H1 (cell line): Measurements from ENCODE around the gene ASB4. TPM values are rescaled to one million over a fixed set of nuclear protein-coding genes. Genes with fewer than 3 reads are reported as not detected.

Experiments
- CTCF ChIA-PET: fragments of 300-600 bp; sonication (Branson Sonifier 250); formaldehyde crosslinking; loops from one replicate; lab custom pipeline; 2021; ENCODE audit not compliant: partially characterized antibody; lab: Charles Lee
- POLR2A ChIA-PET: fragments of 300-600 bp; sonication (Branson Sonifier 250); formaldehyde crosslinking; loops from one replicate; lab custom pipeline; 2021; ENCODE audit warnings: inconsistent platforms; ENCODE audit not compliant: partially characterized antibody; lab: Charles Lee
- DNase-seq, 2 experiments: peaks; one replicate each; pipeline versions ENCODE4 v3.0.0 to v3.0.0-alpha.2; 2010 to 2022; ENCODE audit warnings: low spot score in 2 of 2, low read depth in 1 of 2, mixed read lengths in 1 of 2
- FAIRE-seq: peaks from 2 replicates; lab custom pipeline; 2011; peaks lifted over from hg19 to GRCh38; lab: Jason Lieb, UNC
- H2AFZ ChIP-seq: 2 replicates; pipeline ENCODE4 v1.8.1; 2012; ENCODE audit warnings: low read length, inconsistent platforms
- H2AK5ac ChIP-seq: 2 replicates; pipeline ENCODE4 v1.6.1; 2013; ENCODE audit warnings: low read depth, low read length
- H2BK120ac ChIP-seq: replicated peaks from 2 replicates; pipeline ENCODE3; 2013; ENCODE audit warnings: low read depth, low read length, inconsistent platforms
- H2BK12ac ChIP-seq: 2 replicates; pipeline ENCODE4 v1.6.1; 2013; ENCODE audit warnings: low read depth, low read length
- H2BK15ac ChIP-seq: 2 replicates; pipeline ENCODE4 v1.6.1; 2013; ENCODE audit warnings: low read length
- H2BK20ac ChIP-seq: 2 replicates; pipeline ENCODE4 v1.6.1; 2013; ENCODE audit warnings: low read length
- H2BK5ac ChIP-seq: 2 replicates; pipeline ENCODE4 v1.6.1; 2013; ENCODE audit warnings: low read depth, low read length
- H3K14ac ChIP-seq: 2 replicates; pipeline ENCODE4 v1.6.1; 2013; ENCODE audit warnings: inconsistent platforms; ENCODE audit not compliant: insufficient read length
- H3K18ac ChIP-seq: 2 replicates; pipeline ENCODE4 v1.6.1; 2013; ENCODE audit warnings: low read length; ENCODE audit errors: extremely low read depth
- H3K23ac ChIP-seq: 2 replicates; pipeline ENCODE4 v1.6.1; 2013; ENCODE audit warnings: inconsistent platforms; ENCODE audit not compliant: insufficient read length
- H3K23me2 ChIP-seq: 2 replicates; pipeline ENCODE4 v1.6.1; 2013; ENCODE audit warnings: low read depth, low read length
- H3K27ac ChIP-seq: 2 replicates; pipeline ENCODE4 v1.6.1; 2011; ENCODE audit warnings: low read depth, low read length, inconsistent platforms
- H3K27me3 ChIP-seq, 4 experiments: replicated peaks in 1 of 4; 1 replicate in 1 of 4; 2 replicates in 3 of 4; pipeline versions ENCODE4 v1.6.1 to v1.8.1; 2011 to 2013; ENCODE audit warnings: low read length in 3 of 4, mild to moderate bottlenecking in 3 of 4, inconsistent platforms in 2 of 4, mixed read lengths in 2 of 4, moderate library complexity in 1 of 4; ENCODE audit not compliant: control insufficient read depth in 3 of 4, insufficient read depth in 3 of 4; ENCODE audit errors: extremely low read depth in 1 of 4
- H3K36me3 ChIP-seq, 4 experiments: 2 replicates each; pipeline versions ENCODE4 v1.6.1 to v1.8.1; 2011 to 2013; ENCODE audit warnings: mild to moderate bottlenecking in 4 of 4, low read length in 3 of 4, moderate library complexity in 2 of 4, control low read depth in 1 of 4, inconsistent platforms in 1 of 4; ENCODE audit not compliant: insufficient read depth in 4 of 4, control insufficient read depth in 2 of 4
- H3K4ac ChIP-seq: replicated peaks from 2 replicates; pipeline ENCODE3; 2013; ENCODE audit warnings: low read length, low read depth, mixed read lengths, inconsistent platforms; ENCODE audit not compliant: insufficient read length
- H3K4me1 ChIP-seq, 4 experiments: replicated peaks in 1 of 4; 1 replicate in 1 of 4; 2 replicates in 3 of 4; pipeline versions ENCODE4 v1.6.1 to v1.8.1; 2011 to 2013; ENCODE audit warnings: low read length in 3 of 4, inconsistent platforms in 2 of 4, mixed read lengths in 1 of 4; ENCODE audit not compliant: insufficient read depth in 4 of 4, control insufficient read depth in 3 of 4
- H3K4me2 ChIP-seq, 2 experiments: 2 replicates each; pipeline versions ENCODE4 v1.6.1 to v1.8.1; 2011 to 2013; ENCODE audit warnings: low read depth in 2 of 2, low read length in 2 of 2, control low read depth in 1 of 2, inconsistent platforms in 1 of 2, mild to moderate bottlenecking in 1 of 2; ENCODE audit not compliant: insufficient read depth in 1 of 2
- H3K4me3 ChIP-seq, 4 experiments: fragments of 200-600, 300-600 bp in 1 of 4; sonication (generic), shearing (Covaris generic), sonication (Bioruptor Twin) in 1 of 4; 2 replicates each; pipeline versions ENCODE4 v1.5.1 to v1.8.1; 2011 to 2016; ENCODE audit warnings: low read length in 4 of 4, low read depth in 3 of 4, control low read depth in 2 of 4, inconsistent platforms in 2 of 4, mild to moderate bottlenecking in 2 of 4, mixed read lengths in 1 of 4, moderate library complexity in 1 of 4; ENCODE audit not compliant: insufficient read depth in 2 of 4; ENCODE audit errors: extremely low read depth in 1 of 4
- H3K56ac ChIP-seq: replicated peaks from 2 replicates; pipeline ENCODE3; 2013; ENCODE audit warnings: low read depth, mild to moderate bottlenecking, mixed read lengths, low read length, inconsistent platforms; ENCODE audit not compliant: insufficient read length
- H3K79me1 ChIP-seq: 2 replicates; pipeline ENCODE4 v1.6.1; 2013; ENCODE audit warnings: low read depth, low read length, control low read depth
- H3K79me2 ChIP-seq, 2 experiments: 2 replicates each; pipeline versions ENCODE4 v1.6.1 to v1.8.1; 2012 to 2013; ENCODE audit warnings: low read length in 2 of 2, mild to moderate bottlenecking in 2 of 2, inconsistent platforms in 1 of 2; ENCODE audit not compliant: insufficient read depth in 2 of 2, control insufficient read depth in 1 of 2
- H3K9ac ChIP-seq, 4 experiments: replicated peaks in 1 of 4; 1 replicate in 1 of 4; 2 replicates in 3 of 4; pipeline versions ENCODE4 v1.6.1 to v1.8.1; 2011 to 2013; ENCODE audit warnings: low read depth in 3 of 4, low read length in 3 of 4, control low read depth in 2 of 4, mild to moderate bottlenecking in 2 of 4, moderate library complexity in 2 of 4, inconsistent platforms in 1 of 4; ENCODE audit errors: extremely low read depth in 1 of 4
- H3K9me3 ChIP-seq, 2 experiments: 2 replicates each; pipeline versions ENCODE4 v1.6.1 to v1.8.1; 2012 to 2013; ENCODE audit warnings: mild to moderate bottlenecking in 2 of 2, moderate library complexity in 2 of 2, control low read depth in 1 of 2, inconsistent platforms in 1 of 2, low read depth in 1 of 2, low read length in 1 of 2, mixed read lengths in 1 of 2; ENCODE audit not compliant: insufficient read depth in 2 of 2
- H4K20me1 ChIP-seq, 2 experiments: replicated peaks in 1 of 2; 2 replicates each; pipeline versions ENCODE3 to v1.8.1; 2011 to 2013; ENCODE audit warnings: inconsistent platforms in 2 of 2, low read length in 2 of 2, mild to moderate bottlenecking in 1 of 2; ENCODE audit not compliant: insufficient read depth in 2 of 2, control insufficient read depth in 1 of 2
- H4K5ac ChIP-seq: 2 replicates; pipeline ENCODE4 v1.6.1; 2013; ENCODE audit warnings: low read length, low read depth, mixed read lengths, inconsistent platforms; ENCODE audit not compliant: insufficient read length
- H4K8ac ChIP-seq: 2 replicates; pipeline ENCODE4 v1.8.0; 2013; ENCODE audit warnings: mild to moderate bottlenecking, moderate library complexity, low read length, inconsistent platforms; ENCODE audit not compliant: insufficient read depth; ENCODE audit errors: extremely low read depth
- H4K91ac ChIP-seq: replicated peaks from 2 replicates; pipeline ENCODE3; 2013; ENCODE audit warnings: low read length, mixed read lengths, inconsistent platforms; ENCODE audit not compliant: insufficient read length
- BACH1 ChIP-seq: IDR thresholded peaks from 2 replicates; pipeline ENCODE4 v1.6.1; 2012; ENCODE audit warnings: low read length, improper control_type of control experiment
- BRCA1 ChIP-seq: IDR thresholded peaks from 2 replicates; pipeline ENCODE4 v1.6.1; 2012; ENCODE audit warnings: low read depth, low read length, improper control_type of control experiment
- CHD1 ChIP-seq: IDR thresholded peaks from 2 replicates; pipeline ENCODE4 v1.6.1; 2012; ENCODE audit warnings: low read depth, low read length, improper control_type of control experiment
- KDM5A ChIP-seq: fragments of 200-600 bp; IDR thresholded peaks from 2 replicates; pipeline ENCODE4 v1.7.1; 2012; ENCODE audit warnings: mild to moderate bottlenecking, low read length, inconsistent platforms, mixed read lengths
- NRF1 ChIP-seq: IDR thresholded peaks from 2 replicates; pipeline ENCODE4 v1.6.1; 2011; ENCODE audit warnings: mild to moderate bottlenecking, low read depth, low read length, improper control_type of control experiment
- RFX5 ChIP-seq: IDR thresholded peaks from 2 replicates; pipeline ENCODE4 v1.6.1; 2011; ENCODE audit warnings: low read depth, low read length, improper control_type of control experiment, borderline replicate concordance
- RXRA ChIP-seq: IDR thresholded peaks from 2 replicates; pipeline ENCODE4 v1.6.1; 2011; ENCODE audit warnings: low read depth, mild to moderate bottlenecking, low read length, moderate library complexity; ENCODE audit not compliant: insufficient read depth
- TAF1 ChIP-seq: IDR thresholded peaks from 2 replicates; pipeline ENCODE4 v1.6.1; 2011; ENCODE audit warnings: mild to moderate bottlenecking, low read depth, low read length
- TCF12 ChIP-seq: IDR thresholded peaks from 2 replicates; pipeline ENCODE4 v1.6.1; 2011; ENCODE audit warnings: low read depth, mild to moderate bottlenecking, low read length
- TEAD4 ChIP-seq: IDR thresholded peaks from 2 replicates; pipeline ENCODE4 v1.6.1; 2012; ENCODE audit warnings: low read depth, low read length, inconsistent platforms, mixed read lengths
- WGBS, 2 experiments: shearing (Covaris generic) in 1 of 2; methylation state at CpG; one replicate each; pipeline versions ENCODE4 v1.1.6 to v1.1.7; 2013 to 2015; ENCODE audit warnings: low lambda C conversion rate in 2 of 2, mixed read lengths in 2 of 2, inconsistent platforms in 1 of 2, low coverage in 1 of 2, missing lambda C conversion rate in 1 of 2; ENCODE audit not compliant: insufficient replicate concordance in 2 of 2, insufficient coverage in 1 of 2, insufficient read length in 1 of 2; ENCODE audit errors: extremely low coverage in 1 of 2, missing lambda C conversion rate in 1 of 2; 5-methylcytosine and 5-hydroxymethylcytosine counted together
- polyA plus RNA-seq, 7 experiments: library from polyadenylated mRNA; depleted of rRNA in 3 of 7; stranded (reverse) in 5 of 7; unstranded in 2 of 7; fragments of >200 nt in 5 of 7; fragments of 200-250 nt in 2 of 7; gene quantifications; 1 replicate in 5 of 7; 2 replicates in 1 of 7; 4 replicates in 1 of 7; pipeline versions ENCODE4 v1.2.1 to v1.2.3, GENCODE V29; 2011 to 2013; ENCODE audit warnings: missing spikeins in 2 of 7, mixed read lengths in 2 of 7
- total RNA-seq: library from RNA; stranded (reverse); fragmentation: NEBNext Ultra II Directional; extraction: Animal tissue kit (Norgen Biotek cat#: 25700); gene quantifications from 2 replicates; pipeline ENCODE4 v1.2.1, GENCODE V29; 2021
- TF ChIP-seq, protein P1 (sequence below): IDR thresholded peaks from 2 replicates; pipeline ENCODE4 v1.6.1; 2012; ENCODE audit warnings: low read length, inconsistent platforms

Gene ASB4
- total and polyA plus RNA-seq, 2 of the 8 experiments (the other 6 are each of a cell fraction or from before 2014, with no cell fraction given), result not detected

DNA sequence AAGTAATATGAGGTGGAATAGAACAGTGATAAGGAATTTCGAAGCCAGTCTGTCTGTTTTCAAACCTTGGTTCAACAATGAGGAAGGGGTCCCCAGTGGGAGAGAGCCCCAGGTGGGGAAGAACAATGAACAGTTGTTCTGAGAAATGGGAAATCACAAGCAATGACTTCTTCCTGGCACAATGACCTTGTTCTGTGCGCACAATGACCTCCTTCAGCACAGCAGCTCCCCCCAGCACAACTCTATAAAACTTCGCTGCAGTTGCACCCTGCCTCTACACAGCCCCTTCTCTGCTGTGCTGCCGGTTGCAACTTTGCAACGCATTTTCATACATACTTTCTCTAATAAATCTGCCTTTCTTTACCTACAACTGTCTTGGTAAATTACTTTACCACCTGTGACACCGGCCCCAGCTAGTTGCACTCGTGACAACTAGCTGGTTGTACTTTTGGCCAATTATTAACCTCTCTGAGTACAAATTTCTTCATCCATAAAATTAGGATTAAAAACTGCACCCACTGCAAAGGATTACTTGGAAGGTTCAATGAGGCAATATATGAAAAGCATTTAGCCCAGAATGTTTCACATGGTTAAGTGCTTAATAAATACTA is 40.5 kb downstream of the ASB4 start:
- H3K4ac ChIP-seq, result no peak overlapping the region
- FAIRE-seq, result no peak

More for the DNA sequence above, 40.5 kb downstream of the ASB4 start:
- no peaks in the 10 kb centered on the region for H3K27me3 ChIP-seq
- H3K9ac ChIP-seq, result no peak overlapping the region; a peak in 1 of 7 replicates
- no peak overlapping the region for H2BK12ac ChIP-seq
- CTCF ChIA-PET, result interaction anchor here (0.7 to 17.5 kb wide), 20 partner anchors 8 to 373 kb away, joined by 3 to 482 read pairs (median 4); no protein-coding TSS in a partner anchor
- no peaks in the 10 kb centered on the region for H3K79me2 ChIP-seq
- DNase-seq, result no peak
- H4K91ac ChIP-seq, result no peak overlapping the region
- no peak overlapping the region for H3K56ac ChIP-seq
- H3K4me3 ChIP-seq, result no peak overlapping the region
- H2BK5ac ChIP-seq, result no peak overlapping the region
- H2BK15ac ChIP-seq, result no peak overlapping the region
- H4K5ac ChIP-seq, result no peak overlapping the region
- H3K23ac ChIP-seq, result no peak overlapping the region
- no peaks in the 10 kb centered on the region for H3K36me3 ChIP-seq
- H3K14ac ChIP-seq, result no peak overlapping the region
- H4K8ac ChIP-seq, result no peak overlapping the region
- POLR2A ChIA-PET, result no interaction called here
- no peaks in the 10 kb centered on the region for H3K4me1 ChIP-seq
- no peak overlapping the region for H3K18ac ChIP-seq
- H3K79me1 ChIP-seq, result no peaks in the 10 kb centered on the region
- H2AK5ac ChIP-seq, result no peak overlapping the region
- no peak overlapping the region for H3K4me2 ChIP-seq
- no peak for TF ChIP-seq RFX5
- TF ChIP-seq TEAD4, result no peak
- no peak for TF ChIP-seq BACH1
- TF ChIP-seq, protein P1, sequence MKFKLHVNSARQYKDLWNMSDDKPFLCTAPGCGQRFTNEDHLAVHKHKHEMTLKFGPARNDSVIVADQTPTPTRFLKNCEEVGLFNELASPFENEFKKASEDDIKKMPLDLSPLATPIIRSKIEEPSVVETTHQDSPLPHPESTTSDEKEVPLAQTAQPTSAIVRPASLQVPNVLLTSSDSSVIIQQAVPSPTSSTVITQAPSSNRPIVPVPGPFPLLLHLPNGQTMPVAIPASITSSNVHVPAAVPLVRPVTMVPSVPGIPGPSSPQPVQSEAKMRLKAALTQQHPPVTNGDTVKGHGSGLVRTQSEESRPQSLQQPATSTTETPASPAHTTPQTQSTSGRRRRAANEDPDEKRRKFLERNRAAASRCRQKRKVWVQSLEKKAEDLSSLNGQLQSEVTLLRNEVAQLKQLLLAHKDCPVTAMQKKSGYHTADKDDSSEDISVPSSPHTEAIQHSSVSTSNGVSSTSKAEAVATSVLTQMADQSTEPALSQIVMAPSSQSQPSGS, result no peak
- no peak for TF ChIP-seq CHD1
- no peak for TF ChIP-seq RXRA
- TF ChIP-seq KDM5A, result no peak
- no peak for TF ChIP-seq TCF12
- TF ChIP-seq NRF1, result no peak
- no peak for TF ChIP-seq TAF1
- no peak for TF ChIP-seq BRCA1
- TF ChIP-seq, all 59 proteins: peak for 0
- WGBS, 2 experiments, result 80% methylated on average over 7 of the region's 7 CpGs; no CpG with 5 or more reads in 1 of the 2 experiments
- Histone ChIP-seq H3K27ac (no peak overlapping the region), H2BK120ac (no peak overlapping the region), H2AFZ (no peak overlapping the region), H2BK20ac (no peak overlapping the region), H3K9me3 (no peaks in the 10 kb centered on the region), H3K23me2 (no peaks in the 10 kb centered on the region), H4K20me1 (no peaks in the 10 kb centered on the region)
